ENCODE results near the gene ACO2. TPM values are rescaled to one million over a fixed set of nuclear protein-coding genes. Genes with fewer than 3 reads are reported as not detected.

ACO2 gene
- total and polyA plus RNA-seq, 2 of the 8 experiments (the other 6 are each of a cell fraction or from before 2014, with no cell fraction given), result 52.8 to 75.4 TPM

- peak; percentile 74 for FAIRE-seq
- Histone ChIP-seq H3K18ac (ENCODE audit: extremely low read depth, low read length) (no peak overlapping the region), H3K79me2 (ENCODE audit: control insufficient read depth in 1 of 2, insufficient read depth in 2 of 2, low read length in 2 of 2) (no peaks in the 10 kb centered on the region), H2BK120ac (replicated peaks; ENCODE audit: low read depth, low read length) (no peak overlapping the region), H3K4me1 (replicated peaks in 1 of 4; ENCODE audit: control insufficient read depth in 3 of 4, insufficient read depth in 4 of 4, low read length in 3 of 4) (peaks cover 4 to 12% (median 9%) of the 10 kb centered on the region in 4 experiments), H2BK20ac (ENCODE audit: low read length) (no peak overlapping the region), H3K4me3 (ENCODE audit: extremely low read depth in 1 of 4, insufficient read depth in 2 of 4, low read depth in 3 of 4, low read length in 4 of 4) (no peak overlapping the region), H3K4me2 (ENCODE audit: insufficient read depth in 1 of 2, low read depth in 2 of 2, low read length in 2 of 2) (no peak overlapping the region), H3K27ac (ENCODE audit: low read depth, low read length) (no peak overlapping the region), H2BK12ac (ENCODE audit: low read depth, low read length) (no peak overlapping the region), H3K56ac (replicated peaks; ENCODE audit: insufficient read length, low read depth, low read length) (no peak overlapping the region), H4K20me1 (replicated peaks in 1 of 2; ENCODE audit: control insufficient read depth in 1 of 2, insufficient read depth in 2 of 2, low read length in 2 of 2) (peaks cover 2 to 3% of the 10 kb centered on the region in 2 experiments), H3K23me2 (ENCODE audit: low read depth, low read length) (no peaks in the 10 kb centered on the region), H3K79me1 (ENCODE audit: low read depth, low read length) (peaks cover 1% of the 10 kb centered on the region; the same call in 1 of the 2 replicates), H4K91ac (replicated peaks; ENCODE audit: insufficient read length, low read length) (no peak overlapping the region), H2AK5ac (ENCODE audit: low read depth, low read length) (no peak overlapping the region), H3K23ac (ENCODE audit: insufficient read length) (no peak overlapping the region), H3K36me3 (ENCODE audit: control insufficient read depth in 2 of 4, insufficient read depth in 4 of 4, low read length in 3 of 4) (peaks cover 0 to 14% (median 6%) of the 10 kb centered on the region in 4 experiments; a peak in 5 of 8 replicates), H4K8ac (ENCODE audit: extremely low read depth, insufficient read depth, low read length) (peak overlapping the region; percentile 77; the same call in 1 of the 2 replicates), H4K5ac (ENCODE audit: insufficient read length, low read depth, low read length) (no peak overlapping the region), H2BK15ac (ENCODE audit: low read length) (no peak overlapping the region), H3K27me3 (replicated peaks in 1 of 4; ENCODE audit: control insufficient read depth in 3 of 4, extremely low read depth in 1 of 4, insufficient read depth in 3 of 4, low read length in 3 of 4) (no peaks in the 10 kb centered on the region), H3K4ac (replicated peaks; ENCODE audit: insufficient read length, low read depth, low read length) (no peak overlapping the region), H2AFZ (ENCODE audit: low read length) (no peak overlapping the region), H3K14ac (ENCODE audit: insufficient read length) (no peak overlapping the region), H3K9ac (replicated peaks in 1 of 4; ENCODE audit: extremely low read depth in 1 of 4, low read depth in 3 of 4, low read length in 3 of 4) (no peak overlapping the region), H2BK5ac (ENCODE audit: low read depth, low read length) (no peak overlapping the region; the same call in 1 of the 2 replicates), H3K9me3 (ENCODE audit: insufficient read depth in 2 of 2, low read depth in 1 of 2, low read length in 1 of 2) (no peaks in the 10 kb centered on the region)
- 76% methylated on average over 20 of the region's 22 CpGs; no CpG with 5 or more reads in 1 of the 2 experiments for WGBS, 2 experiments (ENCODE audit: extremely low coverage in 1 of 2, insufficient coverage in 1 of 2, insufficient read length in 1 of 2, insufficient replicate concordance in 2 of 2, low coverage in 1 of 2, low lambda C conversion rate in 2 of 2, missing lambda C conversion rate in 1 of 2)
- peak in 1 of 2 experiments; percentile 98 for DNase-seq (ENCODE audit: low read depth in 1 of 2, low spot score in 2 of 2)
- CTCF ChIA-PET (ENCODE audit: partially characterized antibody), result interaction anchor here (0.8 to 13.5 kb wide), 47 partner anchors 8 to 232 kb away, joined by 3 to 269 read pairs (median 6); partner anchors contain the start of genes ACO2, PHF5A, PMM1 and RANGAP1
- POLR2A ChIA-PET (ENCODE audit: partially characterized antibody), result interaction anchor here (0.7 to 3.3 kb wide), 14 partner anchors 10 to 115 kb away, joined by 3 to 34 read pairs (median 4); partner anchors contain the start of genes ACO2, PHF5A, PMM1 and POLR3H
- no peak for TF ChIP-seq HDAC2 (IDR thresholded peaks at IDR 0.05; ENCODE audit: borderline replicate concordance in 1 of 2, low read depth in 2 of 2, low read length in 2 of 2)
- TF ChIP-seq ATF2 (IDR thresholded peaks at IDR 0.05; ENCODE audit: low read length), result no peak
- TF ChIP-seq JUND (IDR thresholded peaks at IDR 0.05; ENCODE audit: low read length), result no peak
- TF ChIP-seq KDM4A (IDR thresholded peaks at IDR 0.05; ENCODE audit: low read depth, low read length, severe bottlenecking), result no peak
- no peak for TF ChIP-seq RFX5 (IDR thresholded peaks at IDR 0.05; ENCODE audit: borderline replicate concordance, low read depth, low read length)
- no peak for TF ChIP-seq TCF12 (IDR thresholded peaks at IDR 0.05; ENCODE audit: low read depth, low read length)
- TF ChIP-seq YY1 (IDR thresholded peaks at IDR 0.05; ENCODE audit: low read depth, low read length), result peak; percentile 36; the same call in 1 of the 2 replicates
- 0 out of 2 replicates have a peak, but pooled peaks have one; percentile 17 for TF ChIP-seq TEAD4 (IDR thresholded peaks at IDR 0.05; ENCODE audit: low read depth, low read length)
Measured at GRCh38 chr22:41517172-41518047, 48.5 kb downstream of the ACO2 start.

All from H1 (cell line).